Thymus (tissue), 11 donors: Measurements from ENCODE around the gene S100A2. TPM values are rescaled to one million over a fixed set of nuclear protein-coding genes. Genes with fewer than 3 reads are reported as not detected.

Experiments used
- DNase-seq, 9 donors: peaks; one replicate each; pipeline ENCODE4 v3.0.0-alpha.2; 2013; ENCODE audit warnings: low spot score in 9 of 9, low read depth in 6 of 9, missing footprints in 1 of 9
- H3K27ac ChIP-seq, 2 donors: one replicate each; pipeline ENCODE4 v1.5.1; 2013; ENCODE audit warnings: control low read depth in 1 of 2, low read depth in 1 of 2, low read length in 1 of 2, mild to moderate bottlenecking in 1 of 2, moderate library complexity in 1 of 2
- H3K27me3 ChIP-seq, 2 donors: one replicate each; pipeline ENCODE4 v1.5.1; 2013; ENCODE audit warnings: low read length in 1 of 2; ENCODE audit not compliant: control insufficient read depth in 2 of 2, insufficient read depth in 1 of 2
- H3K36me3 ChIP-seq, 2 donors: one replicate each; pipeline ENCODE4 v1.5.1; 2013; ENCODE audit warnings: low read length in 1 of 2, mild to moderate bottlenecking in 1 of 2, moderate library complexity in 1 of 2; ENCODE audit not compliant: control insufficient read depth in 2 of 2, insufficient read depth in 2 of 2
- H3K4me1 ChIP-seq, 2 donors: one replicate each; pipeline ENCODE4 v1.5.1; 2013; ENCODE audit warnings: low read length in 2 of 2; ENCODE audit not compliant: control insufficient read depth in 2 of 2, insufficient read depth in 2 of 2
- H3K4me3 ChIP-seq, 2 donors: one replicate each; pipeline ENCODE4 v1.5.1; 2013; ENCODE audit warnings: low read length in 2 of 2, control low read depth in 1 of 2, mild to moderate bottlenecking in 1 of 2
- H3K9me3 ChIP-seq, 2 donors: one replicate each; pipeline ENCODE4 v1.5.1; 2013; ENCODE audit warnings: low read length in 1 of 2, mild to moderate bottlenecking in 1 of 2; ENCODE audit not compliant: control insufficient read depth in 2 of 2, insufficient read depth in 1 of 2
- WGBS: extraction: QIAGEN DNeasy Blood & Tissue Kit; methylation state at CpG from one replicate; pipeline ENCODE4 v1.1.7; 2013; 5-methylcytosine and 5-hydroxymethylcytosine counted together
- polyA plus RNA-seq: library from polyadenylated mRNA; stranded (reverse); fragments of 200-250 nt; gene quantifications from one replicate; pipeline ENCODE4 v1.2.3, GENCODE V29; 2013
- total RNA-seq: library from RNA; stranded (reverse); fragments of 120-200 nt; gene quantifications from one replicate; pipeline ENCODE4 v1.2.4, GENCODE V29; 2013
- donor health status: healthy.

The S100A2 gene
- total and polyA plus RNA-seq, 2 donors: 9.8 to 93.5 TPM

GRCh38 chr1:153538315-153538821, 27.3 kb downstream of the S100A2 start:
- no peak for DNase-seq
- Histone ChIP-seq H3K4me1 (peaks cover 43 to 81% of the 10 kb centered on the region in 2 donors), H3K9me3 (peaks cover 0 to 5% of the 10 kb centered on the region in 2 donors), H3K27ac (no peak overlapping the region), H3K4me3 (no peak overlapping the region), H3K36me3 (peaks cover 0 to 3% of the 10 kb centered on the region in 2 donors), H3K27me3 (no peaks in the 10 kb centered on the region)
- 96% methylated on average over 6 of the region's 6 CpGs for WGBS

DNA sequence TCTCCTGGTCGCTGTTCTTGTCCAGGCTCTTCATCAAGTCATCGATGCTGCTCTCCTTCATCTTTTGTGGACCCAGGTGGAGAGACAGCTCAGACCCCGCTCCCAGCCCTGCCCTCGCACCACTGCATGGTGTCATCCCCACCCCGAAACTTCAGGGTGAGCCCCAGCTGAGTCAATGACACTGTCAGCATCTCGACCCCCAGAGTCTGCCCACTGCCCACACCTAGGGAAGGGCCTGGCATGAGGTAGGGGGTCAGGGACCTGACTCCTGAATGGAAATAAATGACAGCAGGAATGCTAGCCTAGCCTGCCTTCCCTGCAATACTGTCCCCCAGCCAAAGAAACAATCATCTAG, 28.3 kb downstream of the S100A2 start:
- Histone ChIP-seq H3K4me1 (peaks cover 42 to 81% of the 10 kb centered on the region in 2 donors), H3K27me3 (no peaks in the 10 kb centered on the region), H3K36me3 (peaks cover 0 to 3% of the 10 kb centered on the region in 2 donors), H3K4me3 (no peak overlapping the region), H3K27ac (no peak overlapping the region), H3K9me3 (peaks cover 0 to 5% of the 10 kb centered on the region in 2 donors)
- DNase-seq: no peak
- whole genome bisulfite sequencing: over 99% methylated on average over 6 of the region's 6 CpGs

GRCh38 chr1:153536671-153537375, 28.8 kb downstream of the S100A2 start:
- H3K4me1 ChIP-seq: peaks cover 45 to 81% of the 10 kb centered on the region in 2 donors

DNA sequence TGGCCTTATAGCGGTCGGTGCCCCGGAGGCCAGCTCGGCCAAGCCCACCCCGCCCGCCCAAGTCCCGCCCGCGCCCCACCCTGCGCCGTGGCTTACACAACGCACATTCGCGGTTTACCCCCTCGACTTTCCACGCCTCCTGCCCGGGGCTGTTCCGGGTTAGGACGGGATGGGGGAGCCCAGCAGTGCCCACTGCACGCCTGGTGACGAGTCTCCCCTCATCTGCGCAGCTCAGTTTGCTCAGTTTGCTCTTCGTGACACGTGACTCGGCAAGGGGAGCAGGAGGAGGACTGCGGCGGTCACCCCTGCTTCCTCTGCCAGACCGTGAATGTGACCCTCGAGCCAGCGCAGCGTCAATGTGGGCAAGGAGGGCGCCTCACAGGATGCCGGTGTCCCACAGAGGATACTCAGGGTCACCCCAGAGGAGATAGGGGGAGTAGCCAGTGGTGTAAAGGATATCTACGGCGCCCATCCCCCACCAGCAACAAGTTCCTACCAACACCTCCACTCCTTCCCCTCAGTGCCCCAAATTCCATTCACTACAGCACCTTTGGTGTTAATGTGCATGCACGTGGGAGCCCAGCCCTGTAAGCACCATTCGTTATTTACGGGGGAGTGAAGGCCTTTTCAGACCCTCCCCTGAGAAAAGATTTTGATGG, 29.5 kb downstream of the S100A2 start:
- Histone ChIP-seq H3K4me3 (peak overlapping the region; percentile 67 to 73), H3K9me3 (peaks cover 0 to 5% of the 10 kb centered on the region in 2 donors), H3K4me1 (peaks cover 44 to 79% of the 10 kb centered on the region in 2 donors), H3K36me3 (peaks cover 0 to 3% of the 10 kb centered on the region in 2 donors), H3K27ac (peak overlapping the region; percentile 73 to 93), H3K27me3 (no peaks in the 10 kb centered on the region)
- 2% methylated on average over 38 of the region's 38 CpGs for WGBS
- peak in 6 of 9 donors; percentile 57 to 82 (median 66) for DNase-seq

More at GRCh38 chr1:153536671-153537375, 28.8 kb downstream of the S100A2 start:
- DNase-seq: no peak
- peaks cover 0 to 3% of the 10 kb centered on the region in 2 donors for H3K36me3 ChIP-seq
- H3K27ac ChIP-seq: peak overlapping the region; percentile 57 to 93
- WGBS: 93% methylated on average over 9 of the region's 9 CpGs
- H3K9me3 ChIP-seq: peaks cover 0 to 5% of the 10 kb centered on the region in 2 donors
- H3K27me3 ChIP-seq: no peaks in the 10 kb centered on the region
- H3K4me3 ChIP-seq: peak overlapping the region; percentile 67 to 73

DNA sequence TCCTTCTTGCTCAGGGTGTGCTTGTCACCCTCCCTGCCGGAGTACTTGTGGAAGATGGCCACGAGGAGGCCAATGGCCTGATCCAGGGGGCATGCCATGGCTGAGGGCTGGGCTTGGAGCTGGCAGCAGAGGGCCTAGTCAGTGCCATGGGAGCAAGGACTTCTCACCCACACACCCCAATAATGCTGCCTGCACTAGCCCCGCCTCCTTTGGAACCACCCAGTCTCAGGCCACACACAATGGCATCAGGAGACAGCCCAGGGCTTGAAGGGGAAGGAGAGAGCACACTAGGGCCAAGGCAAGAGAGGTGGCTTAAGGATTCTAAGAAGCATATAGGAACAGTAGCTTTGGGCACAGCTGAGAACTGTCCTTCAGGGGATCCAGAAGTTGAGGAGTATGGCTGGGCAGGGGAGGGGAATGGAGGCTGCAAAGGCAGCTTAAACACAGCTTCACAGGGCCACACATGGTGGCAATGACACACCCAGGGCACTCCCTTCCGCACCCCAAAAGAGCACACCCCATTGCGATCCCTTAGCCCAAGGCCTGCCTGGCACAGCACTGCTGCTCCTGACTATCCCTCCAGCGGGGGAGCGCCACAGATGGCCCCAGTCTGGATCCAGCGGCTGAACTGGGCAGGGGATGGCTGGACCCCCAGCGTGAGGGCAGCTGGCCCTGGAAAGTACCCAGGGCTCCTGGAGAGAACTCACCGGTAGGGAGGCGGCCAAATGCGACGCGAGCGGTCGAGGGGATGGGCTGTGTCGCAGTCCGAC, 30.2 kb downstream of the S100A2 start, which contains the start of gene S100A6:
Gene S100A6 (minus strand): TSS at position 750 of the 770 bp plus-strand sequence. CDS start 652 bp downstream, at position 98.
- peaks cover 37 to 72% of the 10 kb centered on the region in 2 donors for H3K4me1 ChIP-seq
- WGBS: 30% methylated on average over 18 of the region's 18 CpGs

DNA sequence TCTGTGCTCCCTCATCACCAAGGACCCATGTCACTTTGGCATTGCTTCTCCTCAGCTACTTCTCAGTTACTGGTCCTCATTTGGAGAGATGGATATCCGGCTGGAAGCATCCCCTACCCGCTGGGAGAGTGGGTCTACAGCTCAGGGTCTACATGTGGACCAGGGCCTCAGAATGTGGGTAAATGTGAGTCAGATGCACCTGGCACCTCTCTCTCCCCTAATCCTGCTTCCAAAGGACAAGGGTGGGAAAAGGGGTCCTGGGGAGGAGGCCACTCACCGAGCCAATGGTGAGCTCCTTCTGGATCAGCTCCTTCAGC, 30.8 kb downstream of the S100A2 start:
- peaks cover 32 to 67% of the 10 kb centered on the region in 2 donors for H3K4me1 ChIP-seq
- DNase-seq: no peak
- 98% methylated on average over 3 of the region's 3 CpGs for WGBS

More for the DNA sequence above, 30.2 kb downstream of the S100A2 start, which contains the start of gene S100A6:
- peak within 1 kb of the TSS; percentile 73 to 93 for H3K27ac ChIP-seq
- H3K9me3 ChIP-seq: peaks cover 0 to 5% of the 10 kb centered on the region in 2 donors
- peak within 1 kb of the TSS; percentile 67 to 73 for H3K4me3 ChIP-seq
- peak in 1 of 9 donors; percentile 33 for DNase-seq
- peaks cover 0 to 3% of the 10 kb centered on the region in 2 donors for H3K36me3 ChIP-seq
- no peaks in the 10 kb centered on the region for H3K27me3 ChIP-seq

GRCh38 chr1:153534226-153534924, 31.3 kb downstream of the S100A2 start:
- Histone ChIP-seq H3K27me3 (no peaks in the 10 kb centered on the region), H3K4me3 (no peak overlapping the region), H3K36me3 (peaks cover 0 to 3% of the 10 kb centered on the region in 2 donors), H3K4me1 (peaks cover 28 to 61% of the 10 kb centered on the region in 2 donors), H3K9me3 (peaks cover 0 to 5% of the 10 kb centered on the region in 2 donors), H3K27ac (no peak overlapping the region)
- 97% methylated on average over 7 of the region's 7 CpGs for WGBS
- DNase-seq: no peak

More for the DNA sequence above, 30.8 kb downstream of the S100A2 start:
- H3K27me3 ChIP-seq: no peaks in the 10 kb centered on the region
- no peak overlapping the region for H3K27ac ChIP-seq
- H3K9me3 ChIP-seq: peaks cover 0 to 5% of the 10 kb centered on the region in 2 donors
- H3K4me3 ChIP-seq: peak overlapping the region; percentile 67 to 73
- peaks cover 0 to 3% of the 10 kb centered on the region in 2 donors for H3K36me3 ChIP-seq

DNA sequence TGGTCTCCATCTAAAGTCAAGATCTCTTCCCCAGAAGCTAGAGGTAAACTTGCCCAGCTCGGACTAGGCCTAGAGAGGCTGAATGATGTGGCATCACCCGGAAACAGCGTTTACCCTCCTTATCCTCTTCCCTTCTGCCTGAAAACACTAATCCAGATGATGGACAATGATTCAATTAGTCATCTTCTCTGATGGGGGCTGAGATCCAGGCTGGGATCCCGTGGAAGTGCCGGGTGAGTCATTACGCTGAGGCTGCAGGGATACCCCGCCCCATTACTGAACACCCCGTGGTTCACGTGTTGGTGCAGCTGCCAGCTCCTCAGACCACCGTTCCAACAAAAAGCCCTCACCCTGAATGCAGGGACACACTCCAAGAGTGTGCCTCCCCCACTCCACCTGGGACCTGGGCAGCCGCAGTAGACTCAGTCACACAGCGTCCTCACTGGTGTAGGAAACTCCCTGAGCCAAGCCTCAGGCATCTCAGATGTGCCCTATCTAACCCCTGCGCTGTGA, 31.9 kb downstream of the S100A2 start:
- Histone ChIP-seq H3K4me3 (no peak overlapping the region), H3K27me3 (no peaks in the 10 kb centered on the region), H3K27ac (peak overlapping the region; percentile 10 to 66), H3K36me3 (peaks cover 0 to 3% of the 10 kb centered on the region in 2 donors), H3K4me1 (peaks cover 28 to 61% of the 10 kb centered on the region in 2 donors), H3K9me3 (peaks cover 0 to 5% of the 10 kb centered on the region in 2 donors)
- WGBS: 88% methylated on average over 13 of the region's 13 CpGs
- DNase-seq: no peak
